ENCODE results near the gene PRKX.

GRCh38 chrX:3636803-3637202 is 76.6 kb downstream of the PRKX start:
- TF ChIP-seq POLR2A (IDR thresholded peaks at IDR 0.05) (no peak), CTCF (IDR thresholded peaks at IDR 0.05) (no peak)
